GM12878 (cell line): Measurements from ENCODE around the gene ANKRD53. TPM values are rescaled to one million over a fixed set of nuclear protein-coding genes. Genes with fewer than 3 reads are reported as not detected.
A peak's percentile ranks its signal among the peaks of the same experiment; 100 is the strongest.

Experiments used
- ESRRA ChIP-seq: IDR thresholded peaks from 2 replicates; pipeline ENCODE4 v1.6.1; 2012; ENCODE audit warnings: mild to moderate bottlenecking, low read length, improper control_type of control experiment
- FOXM1 ChIP-seq: IDR thresholded peaks from 2 replicates; pipeline ENCODE4 v1.6.1; 2012; ENCODE audit warnings: low read depth, mild to moderate bottlenecking, inconsistent platforms, low read length, moderate library complexity
- IKZF1 ChIP-seq: fragments of 450-650 bp; conservative IDR thresholded peaks from 2 replicates; pipeline ENCODE4 v1.6.1; 2017; ENCODE audit warnings: antibody characterized with exemption, mild to moderate bottlenecking
- JUNB ChIP-seq: IDR thresholded peaks from 2 replicates; pipeline ENCODE4 v1.6.1; 2016; ENCODE audit warnings: antibody characterized with exemption, mild to moderate bottlenecking
- JUND ChIP-seq: IDR thresholded peaks from 2 replicates; pipeline ENCODE4 v1.6.1; 2012; ENCODE audit warnings: low read depth, mild to moderate bottlenecking, low read length, improper control_type of control experiment, moderate library complexity
- KDM1A ChIP-seq: fragments of 200-600 bp; sonication (generic); IDR thresholded peaks from 2 replicates; pipeline ENCODE4 v1.6.1; 2016; ENCODE audit warnings: borderline replicate concordance
- MYB ChIP-seq: fragments of 150-350 bp; IDR thresholded peaks from 2 replicates; pipeline ENCODE4 v1.6.1; 2014; ENCODE audit warnings: mild to moderate bottlenecking, low read depth, low read length, borderline replicate concordance
- NFIC ChIP-seq: IDR thresholded peaks from 2 replicates; pipeline ENCODE4 v1.6.1; 2012; ENCODE audit warnings: low read depth, mild to moderate bottlenecking, inconsistent platforms, low read length, moderate library complexity
- PAX5 ChIP-seq: IDR thresholded peaks from 2 replicates; pipeline ENCODE4 v1.6.1; 2011; ENCODE audit warnings: low read depth, low read length, borderline replicate concordance
- POU2F2 ChIP-seq: IDR thresholded peaks from 3 replicates; pipeline ENCODE4 v1.6.1; 2011; ENCODE audit warnings: low read depth, mild to moderate bottlenecking, low read length, borderline replicate concordance
- SIX5 ChIP-seq: IDR thresholded peaks from 2 replicates; pipeline ENCODE4 v1.6.1; 2011; ENCODE audit warnings: mild to moderate bottlenecking, low read depth, low read length, moderate library complexity; ENCODE audit not compliant: severe bottlenecking
- SMAD1 ChIP-seq: fragments of 450-650 bp; IDR thresholded peaks from 2 replicates; pipeline ENCODE4 v1.6.1; 2018; ENCODE audit warnings: mild to moderate bottlenecking, low read depth; ENCODE audit not compliant: partially characterized antibody
- ZNF274 ChIP-seq: IDR thresholded peaks from one replicate; pipeline ENCODE4 v1.8.0; 2011; ENCODE audit not compliant: insufficient read length, insufficient read depth
- polyA plus RNA-seq, 11 experiments: library from polyadenylated mRNA; depleted of rRNA in 4 of 11; unstranded in 6 of 11; stranded (reverse) in 5 of 11; fragments of >200 nt; fragmentation: Nextera tagmentation in 4 of 11; fragmentation: Illumina TruSeq in 1 of 11; extraction: Ambion mirVana in 4 of 11; extraction: Trizol in 1 of 11; gene quantifications; 1 replicate in 1 of 11; 2 replicates in 10 of 11; pipeline versions ENCODE4 v1.2.1 to v1.2.3, GENCODE V29; 2011 to 2016; ENCODE audit warnings: inconsistent platforms in 2 of 11, missing spikeins in 2 of 11, low read depth in 1 of 11
- total RNA-seq, 4 experiments: library from RNA; depleted of rRNA in 3 of 4; stranded (reverse); fragments of >200 nt in 3 of 4; fragmentation: Illumina TruSeq in 1 of 4; extraction: Trizol in 1 of 4; gene quantifications; 2 replicates each; pipeline versions ENCODE4 v1.2.1 to v1.2.3, GENCODE V29; 2013 to 2021
- TF ChIP-seq, protein P1 (sequence below): fragments of 150-350 bp; IDR thresholded peaks from 2 replicates; pipeline ENCODE4 v1.6.1; 2014; ENCODE audit warnings: mild to moderate bottlenecking, low read depth, low read length
- TF ChIP-seq, protein P2 (sequence below): IDR thresholded peaks from 2 replicates; pipeline ENCODE4 v1.6.1; 2012; ENCODE audit warnings: improper control_type of control experiment, low read depth, low read length; ENCODE audit not compliant: insufficient replicate concordance
- TF ChIP-seq, protein P3 (sequence below): fragments of 450-650 bp; conservative IDR thresholded peaks from 2 replicates; pipeline ENCODE4 v1.6.1; 2017; ENCODE audit warnings: mild to moderate bottlenecking, moderate library complexity
- TF ChIP-seq, protein P4 (sequence below): IDR thresholded peaks from 2 replicates; pipeline ENCODE4 v1.6.1; 2011; ENCODE audit warnings: low read depth, mild to moderate bottlenecking, low read length, moderate library complexity, borderline replicate concordance; ENCODE audit errors: extremely low read depth
- TF ChIP-seq, protein P5 (sequence below): IDR thresholded peaks from 2 replicates; pipeline ENCODE4 v1.6.1; 2011; ENCODE audit warnings: borderline replicate concordance, low read depth, mild to moderate bottlenecking, moderate library complexity, low read length; ENCODE audit not compliant: insufficient read depth, poor library complexity, severe bottlenecking

Gene ANKRD53
- total and polyA plus RNA-seq, 10 of the 15 experiments (the other 5 are each of a cell fraction or from before 2014, with no cell fraction given), result 0.04 TPM; not detected in 8

DNA sequence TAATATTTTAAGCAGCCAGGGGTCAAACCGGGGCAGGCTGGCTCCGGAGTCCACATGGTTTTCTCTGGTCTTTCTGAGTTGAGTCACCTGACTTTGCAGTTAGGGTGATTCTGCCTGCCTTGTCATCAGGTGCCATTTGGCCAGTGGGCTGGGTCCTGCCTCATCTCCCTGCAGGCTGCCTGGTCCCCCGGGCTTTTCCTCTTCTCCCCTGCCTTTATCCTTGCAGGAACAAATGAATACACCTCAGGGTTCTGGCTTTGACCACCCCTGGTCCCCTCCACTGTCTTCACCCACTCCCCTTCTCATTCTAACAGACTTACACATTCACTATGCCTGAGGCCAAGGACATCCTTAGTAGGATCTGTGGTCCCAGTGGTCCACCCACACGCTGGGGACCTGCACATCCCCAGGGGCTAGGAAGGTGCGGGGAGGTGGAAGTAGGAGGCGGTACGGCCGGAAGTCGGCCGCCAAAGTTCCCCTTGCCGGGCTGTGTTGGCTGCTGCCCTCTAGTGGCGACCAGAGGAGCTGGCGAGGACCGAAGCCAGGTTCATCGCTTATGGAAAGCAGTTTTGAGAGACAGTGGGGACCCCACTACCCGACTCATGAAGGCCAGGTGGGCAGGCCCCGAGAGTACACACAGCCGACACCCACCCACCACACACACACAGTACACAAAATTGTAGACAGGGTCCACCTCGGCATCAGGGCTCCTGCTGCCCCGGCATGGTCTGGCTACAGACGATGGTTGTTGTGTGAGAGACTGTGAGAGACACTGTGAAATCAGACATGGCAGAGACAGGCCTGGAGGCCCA is 22.6 kb downstream of the ANKRD53 start (continued):
- TF ChIP-seq, protein P1, sequence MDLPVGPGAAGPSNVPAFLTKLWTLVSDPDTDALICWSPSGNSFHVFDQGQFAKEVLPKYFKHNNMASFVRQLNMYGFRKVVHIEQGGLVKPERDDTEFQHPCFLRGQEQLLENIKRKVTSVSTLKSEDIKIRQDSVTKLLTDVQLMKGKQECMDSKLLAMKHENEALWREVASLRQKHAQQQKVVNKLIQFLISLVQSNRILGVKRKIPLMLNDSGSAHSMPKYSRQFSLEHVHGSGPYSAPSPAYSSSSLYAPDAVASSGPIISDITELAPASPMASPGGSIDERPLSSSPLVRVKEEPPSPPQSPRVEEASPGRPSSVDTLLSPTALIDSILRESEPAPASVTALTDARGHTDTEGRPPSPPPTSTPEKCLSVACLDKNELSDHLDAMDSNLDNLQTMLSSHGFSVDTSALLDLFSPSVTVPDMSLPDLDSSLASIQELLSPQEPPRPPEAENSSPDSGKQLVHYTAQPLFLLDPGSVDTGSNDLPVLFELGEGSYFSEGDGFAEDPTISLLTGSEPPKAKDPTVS, result no peak
- TF ChIP-seq, protein P2, sequence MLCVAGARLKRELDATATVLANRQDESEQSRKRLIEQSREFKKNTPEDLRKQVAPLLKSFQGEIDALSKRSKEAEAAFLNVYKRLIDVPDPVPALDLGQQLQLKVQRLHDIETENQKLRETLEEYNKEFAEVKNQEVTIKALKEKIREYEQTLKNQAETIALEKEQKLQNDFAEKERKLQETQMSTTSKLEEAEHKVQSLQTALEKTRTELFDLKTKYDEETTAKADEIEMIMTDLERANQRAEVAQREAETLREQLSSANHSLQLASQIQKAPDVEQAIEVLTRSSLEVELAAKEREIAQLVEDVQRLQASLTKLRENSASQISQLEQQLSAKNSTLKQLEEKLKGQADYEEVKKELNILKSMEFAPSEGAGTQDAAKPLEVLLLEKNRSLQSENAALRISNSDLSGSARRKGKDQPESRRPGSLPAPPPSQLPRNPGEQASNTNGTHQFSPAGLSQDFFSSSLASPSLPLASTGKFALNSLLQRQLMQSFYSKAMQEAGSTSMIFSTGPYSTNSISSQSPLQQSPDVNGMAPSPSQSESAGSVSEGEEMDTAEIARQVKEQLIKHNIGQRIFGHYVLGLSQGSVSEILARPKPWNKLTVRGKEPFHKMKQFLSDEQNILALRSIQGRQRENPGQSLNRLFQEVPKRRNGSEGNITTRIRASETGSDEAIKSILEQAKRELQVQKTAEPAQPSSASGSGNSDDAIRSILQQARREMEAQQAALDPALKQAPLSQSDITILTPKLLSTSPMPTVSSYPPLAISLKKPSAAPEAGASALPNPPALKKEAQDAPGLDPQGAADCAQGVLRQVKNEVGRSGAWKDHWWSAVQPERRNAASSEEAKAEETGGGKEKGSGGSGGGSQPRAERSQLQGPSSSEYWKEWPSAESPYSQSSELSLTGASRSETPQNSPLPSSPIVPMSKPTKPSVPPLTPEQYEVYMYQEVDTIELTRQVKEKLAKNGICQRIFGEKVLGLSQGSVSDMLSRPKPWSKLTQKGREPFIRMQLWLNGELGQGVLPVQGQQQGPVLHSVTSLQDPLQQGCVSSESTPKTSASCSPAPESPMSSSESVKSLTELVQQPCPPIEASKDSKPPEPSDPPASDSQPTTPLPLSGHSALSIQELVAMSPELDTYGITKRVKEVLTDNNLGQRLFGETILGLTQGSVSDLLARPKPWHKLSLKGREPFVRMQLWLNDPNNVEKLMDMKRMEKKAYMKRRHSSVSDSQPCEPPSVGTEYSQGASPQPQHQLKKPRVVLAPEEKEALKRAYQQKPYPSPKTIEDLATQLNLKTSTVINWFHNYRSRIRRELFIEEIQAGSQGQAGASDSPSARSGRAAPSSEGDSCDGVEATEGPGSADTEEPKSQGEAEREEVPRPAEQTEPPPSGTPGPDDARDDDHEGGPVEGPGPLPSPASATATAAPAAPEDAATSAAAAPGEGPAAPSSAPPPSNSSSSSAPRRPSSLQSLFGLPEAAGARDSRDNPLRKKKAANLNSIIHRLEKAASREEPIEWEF, result no peak
- no peak for TF ChIP-seq KDM1A
- TF ChIP-seq FOXM1, result no peak
- no peak for TF ChIP-seq SMAD1
- TF ChIP-seq, protein P3, sequence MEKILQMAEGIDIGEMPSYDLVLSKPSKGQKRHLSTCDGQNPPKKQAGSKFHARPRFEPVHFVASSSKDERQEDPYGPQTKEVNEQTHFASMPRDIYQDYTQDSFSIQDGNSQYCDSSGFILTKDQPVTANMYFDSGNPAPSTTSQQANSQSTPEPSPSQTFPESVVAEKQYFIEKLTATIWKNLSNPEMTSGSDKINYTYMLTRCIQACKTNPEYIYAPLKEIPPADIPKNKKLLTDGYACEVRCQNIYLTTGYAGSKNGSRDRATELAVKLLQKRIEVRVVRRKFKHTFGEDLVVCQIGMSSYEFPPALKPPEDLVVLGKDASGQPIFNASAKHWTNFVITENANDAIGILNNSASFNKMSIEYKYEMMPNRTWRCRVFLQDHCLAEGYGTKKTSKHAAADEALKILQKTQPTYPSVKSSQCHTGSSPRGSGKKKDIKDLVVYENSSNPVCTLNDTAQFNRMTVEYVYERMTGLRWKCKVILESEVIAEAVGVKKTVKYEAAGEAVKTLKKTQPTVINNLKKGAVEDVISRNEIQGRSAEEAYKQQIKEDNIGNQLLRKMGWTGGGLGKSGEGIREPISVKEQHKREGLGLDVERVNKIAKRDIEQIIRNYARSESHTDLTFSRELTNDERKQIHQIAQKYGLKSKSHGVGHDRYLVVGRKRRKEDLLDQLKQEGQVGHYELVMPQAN, result no peak
- TF ChIP-seq NFIC, result no peak
- TF ChIP-seq PAX5, result no peak
- TF ChIP-seq POU2F2, result no peak
- no peak for TF ChIP-seq SIX5
- no peak for TF ChIP-seq JUNB
- TF ChIP-seq, protein P4, sequence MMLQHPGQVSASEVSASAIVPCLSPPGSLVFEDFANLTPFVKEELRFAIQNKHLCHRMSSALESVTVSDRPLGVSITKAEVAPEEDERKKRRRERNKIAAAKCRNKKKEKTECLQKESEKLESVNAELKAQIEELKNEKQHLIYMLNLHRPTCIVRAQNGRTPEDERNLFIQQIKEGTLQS, result no peak
- no peak for TF ChIP-seq ESRRA
- TF ChIP-seq, protein P5, sequence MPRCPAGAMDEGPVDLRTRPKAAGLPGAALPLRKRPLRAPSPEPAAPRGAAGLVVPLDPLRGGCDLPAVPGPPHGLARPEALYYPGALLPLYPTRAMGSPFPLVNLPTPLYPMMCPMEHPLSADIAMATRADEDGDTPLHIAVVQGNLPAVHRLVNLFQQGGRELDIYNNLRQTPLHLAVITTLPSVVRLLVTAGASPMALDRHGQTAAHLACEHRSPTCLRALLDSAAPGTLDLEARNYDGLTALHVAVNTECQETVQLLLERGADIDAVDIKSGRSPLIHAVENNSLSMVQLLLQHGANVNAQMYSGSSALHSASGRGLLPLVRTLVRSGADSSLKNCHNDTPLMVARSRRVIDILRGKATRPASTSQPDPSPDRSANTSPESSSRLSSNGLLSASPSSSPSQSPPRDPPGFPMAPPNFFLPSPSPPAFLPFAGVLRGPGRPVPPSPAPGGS, result no peak
- no peak for TF ChIP-seq JUND
- no peak for TF ChIP-seq ZNF274
- TF ChIP-seq MYB, result no peak
- peak; percentile 74 for TF ChIP-seq IKZF1
